GM12865 (cell line): ENCODE data around the gene STON1.

Source experiments
- DNase-seq: peaks from one replicate; pipeline ENCODE4 v3.0.0; 2010; ENCODE audit warnings: low read depth
- H3K4me3 ChIP-seq: 2 replicates; pipeline ENCODE4 v1.5.1; 2011; ENCODE audit warnings: mild to moderate bottlenecking, low read depth, low read length, control low read depth
- TF ChIP-seq, protein P1 (sequence below): IDR thresholded peaks from 2 replicates; pipeline ENCODE4 v1.5.1; 2011; ENCODE audit warnings: low read length, control low read depth, low read depth, inconsistent platforms; ENCODE audit not compliant: insufficient read depth; ENCODE audit errors: missing control alignments

The STON1 gene

DNA sequence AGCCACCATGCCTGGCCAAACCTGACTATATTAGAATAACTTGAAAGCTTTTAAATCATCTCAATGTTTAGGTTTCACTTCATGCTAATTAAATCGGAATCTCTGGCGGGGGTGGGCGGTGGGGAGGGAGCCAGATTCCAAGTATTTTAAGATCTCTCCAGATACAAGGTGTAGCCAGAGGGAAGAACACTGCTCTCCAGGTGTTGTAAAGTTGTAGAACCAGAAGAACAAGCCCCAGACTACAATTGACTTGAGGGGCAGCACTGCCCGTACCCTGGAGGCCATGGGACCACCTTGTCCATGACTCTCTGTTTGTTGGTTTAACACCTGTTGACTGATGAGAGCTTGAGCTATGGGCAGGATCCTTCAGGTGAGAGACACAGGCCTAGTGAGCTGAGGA is 54.6 kb downstream of the STON1 start:
- no peak for DNase-seq
- TF ChIP-seq, protein P1, sequence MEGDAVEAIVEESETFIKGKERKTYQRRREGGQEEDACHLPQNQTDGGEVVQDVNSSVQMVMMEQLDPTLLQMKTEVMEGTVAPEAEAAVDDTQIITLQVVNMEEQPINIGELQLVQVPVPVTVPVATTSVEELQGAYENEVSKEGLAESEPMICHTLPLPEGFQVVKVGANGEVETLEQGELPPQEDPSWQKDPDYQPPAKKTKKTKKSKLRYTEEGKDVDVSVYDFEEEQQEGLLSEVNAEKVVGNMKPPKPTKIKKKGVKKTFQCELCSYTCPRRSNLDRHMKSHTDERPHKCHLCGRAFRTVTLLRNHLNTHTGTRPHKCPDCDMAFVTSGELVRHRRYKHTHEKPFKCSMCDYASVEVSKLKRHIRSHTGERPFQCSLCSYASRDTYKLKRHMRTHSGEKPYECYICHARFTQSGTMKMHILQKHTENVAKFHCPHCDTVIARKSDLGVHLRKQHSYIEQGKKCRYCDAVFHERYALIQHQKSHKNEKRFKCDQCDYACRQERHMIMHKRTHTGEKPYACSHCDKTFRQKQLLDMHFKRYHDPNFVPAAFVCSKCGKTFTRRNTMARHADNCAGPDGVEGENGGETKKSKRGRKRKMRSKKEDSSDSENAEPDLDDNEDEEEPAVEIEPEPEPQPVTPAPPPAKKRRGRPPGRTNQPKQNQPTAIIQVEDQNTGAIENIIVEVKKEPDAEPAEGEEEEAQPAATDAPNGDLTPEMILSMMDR, result no peak
- H3K4me3 ChIP-seq, result no peak overlapping the region

DNA sequence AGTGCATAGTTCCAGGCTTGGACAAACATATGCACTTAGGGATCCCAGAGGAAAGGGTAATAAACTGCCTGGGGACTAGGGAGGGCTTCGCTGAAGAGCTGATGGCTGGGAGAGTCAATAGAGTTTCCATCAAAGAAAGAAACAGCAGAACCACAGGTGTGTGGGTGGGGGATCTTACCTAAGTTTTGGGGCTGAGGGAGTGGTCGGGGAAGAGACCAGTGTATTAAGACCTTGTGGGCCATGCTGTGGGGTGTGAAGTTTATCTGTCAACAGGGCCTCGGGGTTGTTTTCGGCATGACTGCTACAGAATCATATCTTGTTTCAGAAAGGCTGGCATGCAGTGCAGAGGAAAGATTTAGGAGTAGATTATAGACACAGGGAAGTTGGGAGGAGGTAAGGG is 56.5 kb downstream of the STON1 start:
- TF ChIP-seq, protein P1, result no peak
- DNase-seq, result no peak
- H3K4me3 ChIP-seq, result no peak overlapping the region

DNA sequence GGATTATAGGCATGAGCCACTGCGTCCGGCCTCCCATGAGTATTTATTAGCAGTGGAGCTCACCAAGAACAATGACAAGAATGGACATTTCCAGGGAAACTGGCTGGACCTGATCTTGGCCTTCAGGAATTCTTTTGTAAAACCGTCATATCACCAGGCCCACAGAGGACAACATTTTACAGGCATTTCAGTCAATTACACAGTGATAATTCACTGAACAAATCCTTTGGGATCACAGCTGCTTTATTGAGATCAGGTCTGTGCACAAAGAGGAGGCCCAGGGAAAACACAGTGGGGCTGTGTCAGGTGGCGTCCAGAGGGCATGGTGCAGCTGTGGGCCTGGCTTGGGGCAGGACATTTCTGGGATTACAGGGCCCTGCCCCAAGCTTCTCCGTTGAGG is 57.6 kb downstream of the STON1 start:
- TF ChIP-seq, protein P1, result no peak
- no peak overlapping the region for H3K4me3 ChIP-seq
- DNase-seq, result no peak

DNA sequence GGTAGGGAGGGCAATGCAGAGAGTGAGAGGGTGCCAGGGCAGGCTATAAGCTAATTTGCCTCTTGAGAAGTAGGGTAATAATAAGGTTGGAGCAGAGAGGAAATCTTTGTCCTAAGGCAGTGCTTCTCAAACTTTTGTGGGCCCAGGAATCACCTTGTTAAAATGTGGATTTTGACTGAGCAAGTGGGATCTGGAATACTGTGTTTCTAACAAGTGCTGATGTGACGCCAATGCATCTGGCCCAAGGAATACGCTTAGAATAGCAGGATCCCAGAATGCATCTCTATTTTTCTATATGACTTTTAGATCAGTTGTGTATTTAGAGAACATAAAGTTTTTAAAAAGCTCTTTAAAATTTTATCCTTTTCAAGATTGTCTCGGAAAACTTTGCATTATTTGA is 58.0 kb downstream of the STON1 start:
- DNase-seq, result no peak
- TF ChIP-seq, protein P1, result no peak
- no peak overlapping the region for H3K4me3 ChIP-seq

DNA sequence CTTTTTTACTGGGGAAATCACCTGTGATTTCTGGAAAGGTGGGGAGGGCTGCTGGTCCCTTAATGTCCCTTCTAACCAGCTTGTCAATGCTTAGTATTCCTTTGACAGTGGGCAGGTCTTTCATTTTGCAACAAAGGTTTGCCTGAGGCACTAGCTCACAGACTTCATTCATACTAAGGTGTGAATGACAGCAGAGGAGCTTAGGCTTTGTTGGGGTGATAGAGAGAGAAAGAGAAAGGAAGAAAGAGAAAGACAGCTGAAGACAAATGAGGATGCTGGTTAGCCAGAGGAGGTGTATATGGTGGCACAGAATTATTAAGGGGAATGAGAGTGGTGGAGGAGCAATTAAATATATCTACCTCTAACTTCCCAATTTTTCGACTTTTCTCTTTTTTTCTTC is 58.8 kb downstream of the STON1 start:
- no peak for DNase-seq
- H3K4me3 ChIP-seq, result no peak overlapping the region
- TF ChIP-seq, protein P1, result no peak

DNA sequence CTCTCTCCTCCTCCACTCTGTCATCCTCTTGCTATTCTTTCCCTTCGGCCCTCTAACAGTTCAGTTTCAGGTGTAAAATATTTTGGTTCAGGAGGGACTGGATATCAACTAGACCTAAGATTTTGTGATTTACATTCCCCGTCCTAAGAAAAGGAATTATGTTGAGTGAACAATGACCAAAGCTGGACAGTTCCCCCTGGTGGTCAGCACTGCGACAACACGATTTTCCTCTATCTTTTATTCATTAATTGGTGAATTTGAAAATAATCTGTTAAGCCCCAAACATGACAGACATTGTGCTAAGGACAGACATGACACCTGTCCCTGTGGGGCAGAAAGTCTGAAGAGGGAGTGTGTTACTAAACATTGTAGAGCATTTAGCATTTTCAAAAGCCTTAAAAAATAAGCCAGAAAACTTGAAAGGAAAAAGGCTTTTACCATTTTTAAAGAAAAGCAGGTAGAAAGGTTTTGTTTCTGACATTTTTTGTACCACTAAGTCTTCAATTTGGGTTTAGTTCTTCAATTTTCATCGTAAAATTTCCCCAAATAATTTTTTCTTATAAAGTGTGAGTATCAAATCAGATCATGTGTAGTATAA is 59.3 kb downstream of the STON1 start:
- no peak overlapping the region for H3K4me3 ChIP-seq
- TF ChIP-seq, protein P1, result peak; percentile 44
- DNase-seq, result peak; percentile 11

DNA sequence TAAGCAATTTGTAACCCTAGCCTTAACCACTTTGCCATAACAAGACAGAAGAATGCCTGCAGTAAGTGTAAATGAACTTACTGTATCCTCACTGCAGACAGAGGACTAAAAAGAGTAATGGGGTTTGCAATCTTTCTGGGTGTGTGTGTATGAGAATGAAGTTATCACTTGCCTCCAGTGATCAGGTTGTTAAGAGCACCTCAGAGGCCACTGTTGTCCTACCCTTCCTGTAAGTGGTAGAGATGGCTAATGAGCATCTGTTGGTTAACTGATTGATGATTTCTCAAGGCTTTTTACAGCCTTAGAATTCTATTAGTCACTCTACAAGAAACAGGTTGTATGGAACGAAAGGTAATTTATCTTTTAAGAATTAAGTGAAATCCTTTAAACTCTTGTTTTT is 60.1 kb downstream of the STON1 start:
- DNase-seq, result no peak

More for the DNA sequence above, 60.1 kb downstream of the STON1 start:
- TF ChIP-seq, protein P1, result no peak
- no peak overlapping the region for H3K4me3 ChIP-seq
